Adipocyte (in vitro differentiated cells): ENCODE results near the gene DYRK1B.

Experiments
- DNase-seq: peaks from one replicate; pipeline ENCODE4 v3.0.0-alpha.2; 2015; ENCODE audit warnings: low read depth
- H3K27me3 ChIP-seq: replicated peaks from 2 replicates; pipeline ENCODE4 v1.7.0; 2013; ENCODE audit warnings: mild to moderate bottlenecking, low read length, moderate library complexity; ENCODE audit not compliant: control insufficient read depth, insufficient read depth
- H3K36me3 ChIP-seq: 2 replicates; pipeline ENCODE4 v1.7.0; 2013; ENCODE audit warnings: low read length, mild to moderate bottlenecking, moderate library complexity; ENCODE audit not compliant: control insufficient read depth, insufficient read depth, severe bottlenecking
- H3K4me1 ChIP-seq: 2 replicates; pipeline ENCODE4 v1.7.0; 2013; ENCODE audit warnings: mild to moderate bottlenecking, low read length, moderate library complexity; ENCODE audit not compliant: control insufficient read depth, insufficient read depth
- H3K4me3 ChIP-seq: 2 replicates; pipeline ENCODE4 v1.7.0; 2013; ENCODE audit warnings: mild to moderate bottlenecking, low read length, moderate library complexity
- H3K9ac ChIP-seq: 2 replicates; pipeline ENCODE4 v1.7.0; 2013; ENCODE audit warnings: mild to moderate bottlenecking, low read length, moderate library complexity
- H3K9me3 ChIP-seq: 2 replicates; pipeline ENCODE4 v1.7.0; 2013; ENCODE audit warnings: mild to moderate bottlenecking, low read length, moderate library complexity; ENCODE audit not compliant: control insufficient read depth

The DYRK1B gene

DNA sequence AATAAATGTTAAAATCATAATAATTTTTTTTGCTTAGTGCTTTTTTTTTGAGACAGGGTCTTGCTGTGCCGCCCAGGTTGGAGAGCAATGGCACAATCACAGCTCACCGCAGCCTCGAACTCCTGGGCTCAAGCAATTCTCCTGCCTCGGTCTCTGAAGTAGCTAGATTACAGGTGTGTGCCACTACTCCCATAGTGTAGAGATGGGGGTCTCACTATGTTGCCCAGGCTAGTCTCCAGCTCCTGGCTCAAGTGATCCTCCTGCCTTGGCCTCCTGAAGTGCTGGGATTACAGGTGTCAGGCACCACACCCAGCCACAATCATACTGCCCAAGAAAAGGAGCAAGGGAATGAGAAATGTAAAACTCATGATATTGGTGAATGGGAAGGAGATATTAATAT lies 7.1 kb upstream of the DYRK1B start:
- no peaks in the 10 kb centered on the region for H3K27me3 ChIP-seq
- H3K4me1 ChIP-seq, result peaks cover 25% of the 10 kb centered on the region
- H3K9me3 ChIP-seq, result no peaks in the 10 kb centered on the region
- H3K9ac ChIP-seq, result peak overlapping the region; percentile 81
- peaks cover 40% of the 10 kb centered on the region for H3K36me3 ChIP-seq
- no peak overlapping the region for H3K4me3 ChIP-seq
- DNase-seq, result no peak

- Histone ChIP-seq H3K4me1 (peaks cover 24% of the 10 kb centered on the region), H3K36me3 (peaks cover 45% of the 10 kb centered on the region), H3K4me3 (no peak overlapping the region), H3K27me3 (no peaks in the 10 kb centered on the region), H3K9ac (peak overlapping the region; percentile 4), H3K9me3 (no peaks in the 10 kb centered on the region)
- DNase-seq, result no peak
Measured at GRCh38 chr19:39840492-39840891, 6.5 kb upstream of the DYRK1B start.

DNA sequence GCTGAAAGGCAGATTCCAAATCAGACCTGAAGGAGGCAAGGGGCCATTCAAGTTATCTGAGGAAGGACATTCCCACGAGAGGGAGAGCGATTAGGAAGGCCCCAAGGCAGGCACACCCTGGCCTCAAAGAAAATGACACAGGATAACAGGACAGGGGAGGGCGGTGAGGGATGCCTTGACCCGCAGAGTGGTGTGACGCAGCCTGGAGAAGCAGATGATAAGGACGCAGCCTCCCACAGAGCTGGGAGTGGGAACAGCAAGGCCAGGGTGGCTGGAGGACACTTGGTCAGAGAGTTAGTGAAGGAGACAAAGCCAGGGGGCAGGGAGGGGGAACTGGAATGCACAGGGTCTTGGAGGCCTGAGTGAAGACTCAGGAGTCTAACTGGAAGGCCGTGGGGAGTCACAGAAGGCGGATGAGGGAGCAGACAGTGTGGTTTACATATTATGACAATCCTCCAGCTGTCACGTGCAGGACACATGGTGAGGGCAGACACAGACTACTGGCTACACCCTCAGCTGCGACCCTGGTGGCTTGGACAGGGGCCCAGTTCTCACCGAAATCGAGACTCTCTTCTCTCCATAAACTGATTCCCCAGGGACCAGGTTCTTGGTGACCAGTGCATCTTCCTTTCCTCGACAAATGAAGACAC lies 5.8 kb upstream of the DYRK1B start:
- DNase-seq, result no peak
- H3K4me3 ChIP-seq, result no peak overlapping the region
- no peaks in the 10 kb centered on the region for H3K27me3 ChIP-seq
- peak overlapping the region; percentile 4 for H3K9ac ChIP-seq
- peaks cover 52% of the 10 kb centered on the region for H3K36me3 ChIP-seq
- peaks cover 17% of the 10 kb centered on the region for H3K4me1 ChIP-seq
- no peaks in the 10 kb centered on the region for H3K9me3 ChIP-seq

DNA sequence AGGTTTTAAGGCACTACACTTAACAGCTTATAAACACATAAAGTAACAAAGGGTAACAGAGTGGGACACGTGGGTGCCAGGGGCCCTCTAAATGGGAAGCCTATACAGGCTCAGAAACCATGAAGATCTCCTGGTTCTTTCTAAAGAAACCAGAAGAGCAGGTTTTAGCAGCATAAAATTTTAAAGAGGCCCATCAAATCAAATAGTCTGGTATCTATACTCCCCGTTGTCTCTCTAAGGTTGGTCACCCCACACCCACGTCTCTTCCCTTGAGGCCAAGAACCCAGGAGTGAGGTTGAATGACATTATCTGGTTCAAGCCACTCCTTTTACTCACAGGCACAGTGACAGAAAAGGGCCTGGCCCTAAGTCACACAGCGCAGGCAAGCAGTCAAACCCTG lies 4.6 kb upstream of the DYRK1B start:
- H3K27me3 ChIP-seq, result no peaks in the 10 kb centered on the region
- H3K4me3 ChIP-seq, result no peak overlapping the region
- peaks cover 58% of the 10 kb centered on the region for H3K36me3 ChIP-seq
- peaks cover 9% of the 10 kb centered on the region for H3K4me1 ChIP-seq
- DNase-seq, result no peak
- H3K9ac ChIP-seq, result no peak overlapping the region
- no peaks in the 10 kb centered on the region for H3K9me3 ChIP-seq

DNA sequence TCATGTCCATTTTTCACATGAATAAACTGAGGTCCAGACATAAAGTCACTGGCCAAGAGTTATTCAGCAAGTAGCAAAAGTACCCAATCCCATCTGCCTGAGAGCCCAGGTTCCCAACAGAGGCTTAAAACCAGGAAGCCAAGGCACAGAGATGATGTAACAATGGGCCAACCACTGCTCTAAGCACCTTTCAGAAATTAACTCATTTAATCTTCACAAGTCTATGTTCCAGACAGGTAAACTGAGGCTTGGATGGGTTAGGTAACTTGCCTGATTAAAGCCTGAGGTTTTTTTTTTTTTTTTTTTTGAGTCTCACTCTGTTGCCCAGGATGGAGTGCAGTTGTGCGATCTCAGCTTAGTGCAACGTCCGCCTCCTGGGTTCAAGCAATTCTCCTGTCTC lies 4.0 kb upstream of the DYRK1B start:
- H3K27me3 ChIP-seq, result no peaks in the 10 kb centered on the region

GRCh38 chr19:39834287-39834841 lies 402 bp upstream of the DYRK1B start:
- Histone ChIP-seq H3K9me3 (no peaks in the 10 kb centered on the region), H3K36me3 (peaks cover 67% of the 10 kb centered on the region), H3K4me1 (peaks cover 17% of the 10 kb centered on the region), H3K9ac (peak overlapping the region; percentile 90), H3K27me3 (no peaks in the 10 kb centered on the region), H3K4me3 (peak overlapping the region; percentile 93)
- no peak for DNase-seq

More for the DNA sequence above, 4.0 kb upstream of the DYRK1B start:
- H3K4me1 ChIP-seq, result peaks cover 9% of the 10 kb centered on the region
- DNase-seq, result no peak
- no peak overlapping the region for H3K4me3 ChIP-seq
- peaks cover 58% of the 10 kb centered on the region for H3K36me3 ChIP-seq
- H3K9ac ChIP-seq, result no peak overlapping the region
- H3K9me3 ChIP-seq, result no peaks in the 10 kb centered on the region

DNA sequence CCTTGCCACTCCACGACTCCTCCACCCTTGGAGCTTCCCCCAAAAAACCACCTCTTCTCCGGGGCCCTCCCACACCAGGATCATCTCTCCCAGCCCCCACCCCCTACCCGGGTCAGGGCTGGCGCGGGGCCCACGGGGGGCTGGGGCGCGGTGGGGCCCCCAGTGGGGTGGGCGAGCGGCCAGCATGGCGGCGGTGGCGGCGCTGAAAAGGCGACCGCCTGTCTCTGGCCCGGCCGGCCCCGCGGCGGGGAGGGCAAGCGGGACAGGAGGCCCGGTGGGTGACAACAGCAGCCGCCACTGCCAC lies 850 bp downstream of the DYRK1B start:
- Histone ChIP-seq H3K9ac (peak overlapping the region; percentile 90), H3K9me3 (no peaks in the 10 kb centered on the region), H3K36me3 (peaks cover 67% of the 10 kb centered on the region), H3K4me1 (peaks cover 17% of the 10 kb centered on the region), H3K27me3 (no peaks in the 10 kb centered on the region), H3K4me3 (peak overlapping the region; percentile 93)
- no peak for DNase-seq

DNA sequence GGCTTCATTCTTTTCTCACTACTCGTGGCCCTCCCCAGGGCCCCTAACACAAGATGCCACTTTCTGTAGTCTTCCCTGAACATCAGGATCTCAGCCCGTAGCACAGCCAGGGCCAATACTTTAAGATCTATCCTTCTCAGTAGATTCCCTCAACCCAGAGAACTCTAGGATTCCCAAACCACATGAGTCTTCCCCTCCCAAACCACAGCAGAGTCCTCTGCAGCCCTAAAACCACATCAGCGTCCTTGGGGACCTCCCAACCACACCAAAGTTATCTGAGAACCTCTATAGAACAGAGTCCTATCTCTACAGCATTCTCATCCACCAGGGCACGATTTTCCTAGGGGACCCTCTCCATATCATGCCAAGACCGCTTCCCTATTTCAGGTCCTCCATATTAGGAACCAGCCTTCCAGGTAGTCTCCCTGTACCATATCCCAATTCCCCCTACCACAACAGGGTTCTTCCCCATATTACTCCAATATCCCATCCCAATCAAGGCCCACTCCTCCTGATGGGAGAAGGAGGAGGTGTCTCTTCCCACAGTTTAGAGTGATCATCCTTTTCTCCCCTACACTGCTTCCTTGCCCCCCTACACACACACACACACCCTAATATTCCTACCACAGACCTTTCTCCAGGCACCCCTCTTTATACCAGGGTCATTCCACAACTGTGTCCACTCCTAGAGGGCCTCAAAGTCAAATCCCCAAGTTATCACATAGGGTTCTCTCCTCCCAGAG lies 1.4 kb downstream of the DYRK1B start:
- Histone ChIP-seq H3K27me3 (no peaks in the 10 kb centered on the region), H3K36me3 (peaks cover 64% of the 10 kb centered on the region), H3K4me1 (peaks cover 17% of the 10 kb centered on the region), H3K4me3 (peak overlapping the region; percentile 93), H3K9me3 (no peaks in the 10 kb centered on the region), H3K9ac (peak overlapping the region; percentile 90)
- peak; percentile 9 for DNase-seq

GRCh38 chr19:39831679-39832078 lies 2.3 kb downstream of the DYRK1B start:
- Histone ChIP-seq H3K27me3 (no peaks in the 10 kb centered on the region), H3K4me1 (peaks cover 17% of the 10 kb centered on the region), H3K9ac (no peak overlapping the region), H3K4me3 (no peak overlapping the region), H3K36me3 (peaks cover 59% of the 10 kb centered on the region), H3K9me3 (no peaks in the 10 kb centered on the region)
- no peak for DNase-seq

GRCh38 chr19:39830847-39831246 lies 3.1 kb downstream of the DYRK1B start:
- no peaks in the 10 kb centered on the region for H3K9me3 ChIP-seq
- H3K4me1 ChIP-seq, result peaks cover 17% of the 10 kb centered on the region
- no peaks in the 10 kb centered on the region for H3K27me3 ChIP-seq
- DNase-seq, result no peak
- peaks cover 58% of the 10 kb centered on the region for H3K36me3 ChIP-seq
- H3K9ac ChIP-seq, result no peak overlapping the region
- H3K4me3 ChIP-seq, result no peak overlapping the region

DNA sequence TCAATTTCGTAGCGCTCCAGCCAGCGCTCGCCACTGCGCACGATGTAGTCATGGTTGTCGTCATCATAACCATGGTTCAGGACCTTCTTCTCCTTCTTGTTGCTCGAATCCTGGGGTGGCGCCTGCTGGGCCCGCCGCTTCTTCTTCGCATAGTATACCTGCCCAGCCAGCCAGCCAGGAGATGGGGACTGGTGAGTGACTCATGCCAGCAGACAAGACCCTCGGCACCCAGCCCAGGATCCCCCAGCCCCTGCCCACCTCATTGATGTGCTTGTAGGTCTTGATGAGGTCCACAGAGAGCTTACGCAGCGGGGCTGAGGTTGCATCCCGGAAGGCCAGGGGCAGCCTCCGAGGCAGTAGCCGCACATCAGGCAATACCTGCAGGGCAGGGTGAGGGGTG lies 3.6 kb downstream of the DYRK1B start:
- H3K27me3 ChIP-seq, result no peaks in the 10 kb centered on the region
- no peak overlapping the region for H3K4me3 ChIP-seq
- H3K4me1 ChIP-seq, result peaks cover 17% of the 10 kb centered on the region
- H3K9me3 ChIP-seq, result no peaks in the 10 kb centered on the region
- DNase-seq, result no peak
- no peak overlapping the region for H3K9ac ChIP-seq
- H3K36me3 ChIP-seq, result peaks cover 56% of the 10 kb centered on the region
